Tibial artery (tissue), 4 donors: ENCODE data around the gene PADI4.

Source experiments
- DNase-seq, 2 donors: peaks; one replicate each; pipeline ENCODE4 v3.0.0-alpha.2; 2019
- H3K27ac ChIP-seq, 2 donors: fragments of 200-600 bp; sonication (generic) in 1 of 2; 1 replicate in 1 of 2; 2 replicates in 1 of 2; pipeline ENCODE4 v1.5.1; 2018 to 2019; ENCODE audit warnings: mild to moderate bottlenecking in 1 of 2
- H3K27me3 ChIP-seq, 2 donors: fragments of 200-600 bp; sonication (generic) in 1 of 2; one replicate each; pipeline versions ENCODE4 v1.5.1 to v1.6.0; 2016 to 2019
- H3K36me3 ChIP-seq, 3 donors: fragments of 200-600 bp; sonication (generic) in 2 of 3; one replicate each; pipeline ENCODE4 v1.5.1; 2016 to 2019; ENCODE audit warnings: mild to moderate bottlenecking in 2 of 3
- H3K4me1 ChIP-seq, 4 donors: fragments of 200-600 bp; sonication (generic) in 2 of 4; 1 replicate in 3 of 4; 2 replicates in 1 of 4; pipeline ENCODE4 v1.5.1; 2016 to 2019
- H3K4me3 ChIP-seq, 2 donors: fragments of 200-600 bp; sonication (generic) in 1 of 2; 1 replicate in 1 of 2; 2 replicates in 1 of 2; pipeline ENCODE4 v1.5.1; 2018 to 2019; ENCODE audit warnings: mild to moderate bottlenecking in 2 of 2
- H3K9me3 ChIP-seq, 3 donors: fragments of 200-600 bp; sonication (generic) in 1 of 3; one replicate each; pipeline ENCODE4 v1.5.1; 2016 to 2019
- CTCF ChIP-seq, 2 experiments: fragments of 200-600 bp in 1 of 2; fragments of 450-650 bp in 1 of 2; IDR thresholded peaks; one replicate each; pipeline ENCODE4 v1.5.1; 2017 to 2019; ENCODE audit warnings: antibody characterized with exemption in 2 of 2, mild to moderate bottlenecking in 1 of 2, moderate library complexity in 1 of 2
- intact Hi-C: fragments of 100-400 bp; cut with DNase I; formaldehyde crosslinking; loops from one replicate; pipeline ENCODE4 v1.15.0; 2023; ENCODE audit warnings: low total_unique reads

The PADI4 gene

GRCh38 chr1:17263936-17264335 is 44.1 kb upstream of the PADI4 start:
- DNase-seq, result no peak
- Histone ChIP-seq H3K27ac (no peak overlapping the region), H3K9me3 (peaks cover 0 to 3% (median 0%) of the 10 kb centered on the region in 3 donors), H3K27me3 (peaks cover 0 to 25% of the 10 kb centered on the region in 2 donors), H3K4me1 (no peaks in the 10 kb centered on the region), H3K4me3 (no peak overlapping the region), H3K36me3 (no peaks in the 10 kb centered on the region)
- intact Hi-C loops, result no loop called here
- TF ChIP-seq CTCF (IDR thresholded peaks at IDR 0.05), result no peak

- H3K4me1 ChIP-seq, result no peaks in the 10 kb centered on the region
- no peak for DNase-seq
- no peak for TF ChIP-seq CTCF (IDR thresholded peaks at IDR 0.05)
- no peak overlapping the region for H3K4me3 ChIP-seq
- H3K9me3 ChIP-seq, result peaks cover 0 to 3% (median 0%) of the 10 kb centered on the region in 3 donors
- H3K27me3 ChIP-seq, result peaks cover 0 to 19% of the 10 kb centered on the region in 2 donors
- intact Hi-C loops, result no loop called here
- no peaks in the 10 kb centered on the region for H3K36me3 ChIP-seq
- no peak overlapping the region for H3K27ac ChIP-seq
These were observed 43.5 kb upstream of the PADI4 start for GRCh38 chr1:17264470-17264869.

GRCh38 chr1:17265162-17265561 is 42.8 kb upstream of the PADI4 start:
- H3K27ac ChIP-seq, result no peak overlapping the region
- intact Hi-C loops, result no loop called here
- H3K27me3 ChIP-seq, result peaks cover 0 to 16% of the 10 kb centered on the region in 2 donors
- H3K4me3 ChIP-seq, result no peak overlapping the region
- H3K9me3 ChIP-seq, result peaks cover 0 to 3% (median 0%) of the 10 kb centered on the region in 3 donors
- no peak for DNase-seq
- no peaks in the 10 kb centered on the region for H3K4me1 ChIP-seq
- TF ChIP-seq CTCF (IDR thresholded peaks at IDR 0.05), result no peak
- no peaks in the 10 kb centered on the region for H3K36me3 ChIP-seq

GRCh38 chr1:17265950-17266349 is 42.0 kb upstream of the PADI4 start:
- intact Hi-C loops, result no loop called here
- Histone ChIP-seq H3K36me3 (no peaks in the 10 kb centered on the region), H3K9me3 (peaks cover 0 to 3% (median 0%) of the 10 kb centered on the region in 3 donors), H3K4me3 (no peak overlapping the region), H3K4me1 (no peaks in the 10 kb centered on the region), H3K27ac (no peak overlapping the region), H3K27me3 (peaks cover 0 to 15% of the 10 kb centered on the region in 2 donors)
- TF ChIP-seq CTCF (IDR thresholded peaks at IDR 0.05), result no peak
- no peak for DNase-seq

- DNase-seq, result no peak
- Histone ChIP-seq H3K27ac (no peak overlapping the region), H3K36me3 (no peaks in the 10 kb centered on the region), H3K4me3 (no peak overlapping the region), H3K27me3 (peaks cover 0 to 32% of the 10 kb centered on the region in 2 donors), H3K9me3 (no peaks in the 10 kb centered on the region), H3K4me1 (no peaks in the 10 kb centered on the region)
- no peak for TF ChIP-seq CTCF (IDR thresholded peaks at IDR 0.05)
- intact Hi-C loops, result no loop called here
These were observed 36.9 kb upstream of the PADI4 start for GRCh38 chr1:17270891-17271765.
